K562 (cell line): ENCODE measurements around the gene ARHGEF16. TPM values are rescaled to one million over a fixed set of nuclear protein-coding genes. Genes with fewer than 3 reads are reported as not detected.

ENCODE experiments used
- CCNT2 ChIP-seq: IDR thresholded peaks from 2 replicates; pipeline ENCODE4 v1.6.1; 2011; ENCODE audit warnings: borderline replicate concordance, low read depth, mild to moderate bottlenecking, moderate library complexity, mixed read lengths, low read length; ENCODE audit not compliant: insufficient read length; ENCODE audit errors: extremely low read depth
- MTA3 ChIP-seq: fragments of 450-650 bp; formaldehyde crosslinking; IDR thresholded peaks from 2 replicates; pipeline ENCODE4 v1.6.1; 2017; ENCODE audit warnings: mild to moderate bottlenecking, borderline replicate concordance
- NFXL1 ChIP-seq: fragments of 450-650 bp; formaldehyde crosslinking; IDR thresholded peaks from 2 replicates; pipeline ENCODE4 v1.4.0; 2021; ENCODE audit warnings: mild to moderate bottlenecking
- NR2C2 ChIP-seq, 2 experiments: fragments of 200-800 bp in 1 of 2; sonication (Bioruptor generic) in 1 of 2; sonication (generic) in 1 of 2; formaldehyde crosslinking in 1 of 2; IDR thresholded peaks; 2 replicates each; pipeline versions ENCODE4 v1.6.1 to v1.8.0; 2016 to 2022; ENCODE audit warnings: mild to moderate bottlenecking in 1 of 2, missing compliant biosample characterization in 1 of 2, missing genetic modification characterization in 1 of 2, missing genetic modification reagents in 1 of 2
- NR4A1 ChIP-seq, 2 experiments: fragments of 250-450 bp in 1 of 2; fragments of 450-650 bp in 1 of 2; sonication (Bioruptor Pico) in 1 of 2; IDR thresholded peaks; 2 replicates each; pipeline versions ENCODE4 v1.4.0 to v1.6.1; 2016 to 2020; ENCODE audit warnings: mild to moderate bottlenecking in 2 of 2, missing compliant biosample characterization in 1 of 2, missing genetic modification characterization in 1 of 2, moderate library complexity in 1 of 2
- PBX2 ChIP-seq, 2 experiments: IDR thresholded peaks in 1 of 2; conservative IDR thresholded peaks in 1 of 2; 2 replicates each; pipeline ENCODE4 v1.6.1; 2016; ENCODE audit warnings: low read depth in 2 of 2, mild to moderate bottlenecking in 1 of 2, missing compliant biosample characterization in 1 of 2, missing genetic modification characterization in 1 of 2, moderate library complexity in 1 of 2
- PHF20 ChIP-seq: fragments of 450-650 bp; IDR thresholded peaks from 2 replicates; pipeline ENCODE4 v1.6.1; 2018; ENCODE audit not compliant: partially characterized antibody
- SMARCA5 ChIP-seq: fragments of 450-650 bp; IDR thresholded peaks from 2 replicates; pipeline ENCODE4 v1.6.1; 2016
- TOE1 ChIP-seq, 2 experiments: fragments of 450-650 bp in 1 of 2; sonication (generic) in 1 of 2; formaldehyde crosslinking in 1 of 2; IDR thresholded peaks; 2 replicates each; pipeline versions ENCODE4 v1.7.1 to v1.8.0; 2016 to 2022; ENCODE audit warnings: borderline replicate concordance in 2 of 2, mild to moderate bottlenecking in 2 of 2, antibody characterized with exemption in 1 of 2, inconsistent platforms in 1 of 2, low read depth in 1 of 2, missing genetic modification reagents in 1 of 2, moderate library complexity in 1 of 2
- YBX1 ChIP-seq: fragments of 450-650 bp; IDR thresholded peaks from 2 replicates; pipeline ENCODE4 v1.7.1; 2016; ENCODE audit warnings: mild to moderate bottlenecking
- ZKSCAN1 ChIP-seq: fragments of 150-350 bp; IDR thresholded peaks from 2 replicates; pipeline ENCODE4 v1.6.1; 2016; ENCODE audit warnings: low read depth, low read length
- ZKSCAN8 ChIP-seq: fragments of 200-800 bp; sonication (Bioruptor generic); IDR thresholded peaks from 2 replicates; pipeline ENCODE4 v1.6.1; 2016; ENCODE audit warnings: missing genetic modification characterization, missing compliant biosample characterization
- ZNF239 ChIP-seq: fragments of 250-450 bp; sonication (Bioruptor Pico); IDR thresholded peaks from 2 replicates; pipeline ENCODE4 v1.4.0; 2020; ENCODE audit warnings: mild to moderate bottlenecking
- ZNF436 ChIP-seq: fragments of 250-450, 450-650 bp; sonication (Bioruptor Pico); formaldehyde crosslinking; IDR thresholded peaks from 2 replicates; pipeline ENCODE4 v1.7.0; 2020; ENCODE audit warnings: mild to moderate bottlenecking
- ZNF444 ChIP-seq: fragments of 250-450 bp; sonication (Bioruptor Pico); IDR thresholded peaks from 2 replicates; pipeline ENCODE4 v1.4.0; 2020; ENCODE audit warnings: mild to moderate bottlenecking, moderate library complexity
- ZNF445 ChIP-seq: fragments of 250-450 bp; sonication (Bioruptor Pico); IDR thresholded peaks from 2 replicates; pipeline ENCODE4 v1.4.0; 2020; ENCODE audit warnings: low read depth, mild to moderate bottlenecking, moderate library complexity
- polyA plus RNA-seq, 8 experiments: library from polyadenylated mRNA; depleted of rRNA in 4 of 8; stranded (reverse) in 5 of 8; unstranded in 3 of 8; fragments of >200 nt; fragmentation: Nextera tagmentation in 2 of 8; fragmentation: Illumina TruSeq in 1 of 8; extraction: Ambion mirVana in 2 of 8; extraction: Trizol in 1 of 8; gene quantifications; 2 replicates each; pipeline versions ENCODE4 v1.2.1 to v1.2.3, GENCODE V29; 2011 to 2014; ENCODE audit warnings: inconsistent platforms in 1 of 8, missing spikeins in 1 of 8
- total RNA-seq, 7 experiments: library from RNA; depleted of rRNA in 6 of 7; stranded (reverse); fragments of >200 nt in 6 of 7; fragmentation: Illumina TruSeq in 2 of 7; extraction: Trizol in 2 of 7; gene quantifications; 2 replicates each; pipeline versions ENCODE4 v1.2.1 to v1.2.3, GENCODE V29; 2011 to 2021; ENCODE audit warnings: low replicate concordance in 1 of 7
- TF ChIP-seq, protein P1 (sequence below): sonication (generic); formaldehyde crosslinking; IDR thresholded peaks from 2 replicates; pipeline ENCODE4 v1.8.1; 2023; ENCODE audit warnings: mild to moderate bottlenecking, missing genetic modification reagents, moderate library complexity
- TF ChIP-seq, protein P2 (sequence below): fragments of 250-450 bp; sonication (Bioruptor Pico); IDR thresholded peaks from 2 replicates; pipeline ENCODE4 v1.5.0; 2020; ENCODE audit warnings: mild to moderate bottlenecking, borderline replicate concordance
- TF ChIP-seq, protein P3 (sequence below): sonication (generic); formaldehyde crosslinking; IDR thresholded peaks from 2 replicates; pipeline ENCODE4 v1.9.0; 2022; ENCODE audit warnings: mild to moderate bottlenecking, missing genetic modification reagents

ARHGEF16 gene
- total and polyA plus RNA-seq, 9 of the 15 experiments (the other 6 are each of a cell fraction or from before 2014, with no cell fraction given), result 0.15 to 1.2 (median 0.49) TPM; not detected in 2

GRCh38 chr1:3453891-3454810 lies at the start of gene ARHGEF16 (continued):
- TF ChIP-seq TOE1 (IDR thresholded peaks at IDR 0.05; ENCODE audit: borderline replicate concordance) (no peak), TOE1 (CRISPR knock-in tag; IDR thresholded peaks at IDR 0.05; ENCODE audit: borderline replicate concordance, low read depth) (no peak), MTA3 (0 out of 2 replicates have a peak, but pooled peaks have one; percentile 39), YBX1 (no peak), SMARCA5 (peak; percentile 90; the same call in 1 of the 2 replicates), PHF20 (peak; percentile 11), ZKSCAN8 (CRISPR knock-in tag) (no peak), ZNF445 (CRISPR knock-in tag) (no peak), ZNF436 (CRISPR knock-in tag) (peak; percentile 97), CCNT2 (peak; percentile 40), ZKSCAN1 (no peak), ZNF444 (CRISPR knock-in tag) (no peak), NR2C2 (CRISPR knock-in tag; IDR thresholded peaks at IDR 0.05) (no peak), NR2C2 (tag; IDR thresholded peaks at IDR 0.05) (peak; percentile 57), ZNF239 (no peak), NFXL1 (CRISPR knock-in tag) (no peak), PBX2 (CRISPR knock-in tag; IDR thresholded peaks at IDR 0.05; ENCODE audit: low read depth) (no peak), PBX2 (tag; conservative IDR thresholded peaks at IDR 0.05; ENCODE audit: low read depth) (no peak), NR4A1 (CRISPR knock-in tag; IDR thresholded peaks at IDR 0.05) (no peak), NR4A1 (tag; IDR thresholded peaks at IDR 0.05) (no peak)
- TF ChIP-seq, protein P1, sequence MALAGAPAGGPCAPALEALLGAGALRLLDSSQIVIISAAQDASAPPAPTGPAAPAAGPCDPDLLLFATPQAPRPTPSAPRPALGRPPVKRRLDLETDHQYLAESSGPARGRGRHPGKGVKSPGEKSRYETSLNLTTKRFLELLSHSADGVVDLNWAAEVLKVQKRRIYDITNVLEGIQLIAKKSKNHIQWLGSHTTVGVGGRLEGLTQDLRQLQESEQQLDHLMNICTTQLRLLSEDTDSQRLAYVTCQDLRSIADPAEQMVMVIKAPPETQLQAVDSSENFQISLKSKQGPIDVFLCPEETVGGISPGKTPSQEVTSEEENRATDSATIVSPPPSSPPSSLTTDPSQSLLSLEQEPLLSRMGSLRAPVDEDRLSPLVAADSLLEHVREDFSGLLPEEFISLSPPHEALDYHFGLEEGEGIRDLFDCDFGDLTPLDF (CRISPR knock-in tag), result no peak
- TF ChIP-seq, protein P2, sequence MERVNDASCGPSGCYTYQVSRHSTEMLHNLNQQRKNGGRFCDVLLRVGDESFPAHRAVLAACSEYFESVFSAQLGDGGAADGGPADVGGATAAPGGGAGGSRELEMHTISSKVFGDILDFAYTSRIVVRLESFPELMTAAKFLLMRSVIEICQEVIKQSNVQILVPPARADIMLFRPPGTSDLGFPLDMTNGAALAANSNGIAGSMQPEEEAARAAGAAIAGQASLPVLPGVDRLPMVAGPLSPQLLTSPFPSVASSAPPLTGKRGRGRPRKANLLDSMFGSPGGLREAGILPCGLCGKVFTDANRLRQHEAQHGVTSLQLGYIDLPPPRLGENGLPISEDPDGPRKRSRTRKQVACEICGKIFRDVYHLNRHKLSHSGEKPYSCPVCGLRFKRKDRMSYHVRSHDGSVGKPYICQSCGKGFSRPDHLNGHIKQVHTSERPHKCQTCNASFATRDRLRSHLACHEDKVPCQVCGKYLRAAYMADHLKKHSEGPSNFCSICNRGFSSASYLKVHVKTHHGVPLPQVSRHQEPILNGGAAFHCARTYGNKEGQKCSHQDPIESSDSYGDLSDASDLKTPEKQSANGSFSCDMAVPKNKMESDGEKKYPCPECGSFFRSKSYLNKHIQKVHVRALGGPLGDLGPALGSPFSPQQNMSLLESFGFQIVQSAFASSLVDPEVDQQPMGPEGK (CRISPR knock-in tag), result no peak
- TF ChIP-seq, protein P3, sequence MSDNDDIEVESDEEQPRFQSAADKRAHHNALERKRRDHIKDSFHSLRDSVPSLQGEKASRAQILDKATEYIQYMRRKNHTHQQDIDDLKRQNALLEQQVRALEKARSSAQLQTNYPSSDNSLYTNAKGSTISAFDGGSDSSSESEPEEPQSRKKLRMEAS, result peak; percentile 75
